ENCODE results near the gene TSPAN12. TPM values are rescaled to one million over a fixed set of nuclear protein-coding genes. Genes with fewer than 3 reads are reported as not detected.
"Not testable (repeated sequence)": the region's sequence is repeated elsewhere in the genome, so short reads cannot be mapped to it uniquely, and the experiment has no call there.

Gene TSPAN12
- total RNA-seq, 1 donor from 2014 or later: not detected

GRCh38 chr7:120793213-120793936, 64.6 kb downstream of the TSPAN12 start:
- intact Hi-C loops (cut with micrococcal nuclease): loop anchor here (2.0 kb wide), 1 partner anchor 287 kb away; no protein-coding TSS in a partner anchor
- no peaks in the 10 kb centered on the region for H3K36me3 Mint-ChIP-seq (ENCODE audit: low read depth)
- no peaks in the 10 kb centered on the region for H3K9me3 Mint-ChIP-seq
- DNase-seq (ENCODE audit: low spot score): no peak
- no peak overlapping the region for H3K27ac Mint-ChIP-seq
- no peak overlapping the region for H3K4me3 Mint-ChIP-seq (ENCODE audit: low read depth)
- no peaks in the 10 kb centered on the region for H3K4me1 Mint-ChIP-seq (ENCODE audit: low read depth)
- H3K27me3 Mint-ChIP-seq (ENCODE audit: low read depth): peaks cover 10% of the 10 kb centered on the region

DNA sequence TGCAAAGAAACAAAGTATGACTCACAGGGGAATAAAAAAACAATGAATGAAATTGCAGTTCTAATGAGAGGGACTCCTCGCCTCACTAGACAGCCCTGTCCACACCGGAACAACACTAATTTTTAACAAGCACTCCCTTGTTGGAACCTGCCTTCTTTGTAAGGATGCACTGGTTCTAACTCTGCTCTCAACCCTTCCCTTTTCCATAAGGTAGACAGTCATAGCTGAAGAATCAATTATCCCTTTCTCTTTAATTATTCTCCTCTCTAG, 65.1 kb downstream of the TSPAN12 start:
- no peak for DNase-seq (ENCODE audit: low spot score)
- peaks cover 10% of the 10 kb centered on the region for H3K27me3 Mint-ChIP-seq (ENCODE audit: low read depth)
- H3K9me3 Mint-ChIP-seq: no peaks in the 10 kb centered on the region
- no peak overlapping the region for H3K27ac Mint-ChIP-seq
- intact Hi-C loops (cut with micrococcal nuclease): loop anchor here (1.0 to 2.0 kb wide), 2 partner anchors 288 to 316 kb away; no protein-coding TSS in a partner anchor
- H3K4me3 Mint-ChIP-seq (ENCODE audit: low read depth): no peak overlapping the region
- no peaks in the 10 kb centered on the region for H3K36me3 Mint-ChIP-seq (ENCODE audit: low read depth)
- H3K4me1 Mint-ChIP-seq (ENCODE audit: low read depth): no peaks in the 10 kb centered on the region

DNA sequence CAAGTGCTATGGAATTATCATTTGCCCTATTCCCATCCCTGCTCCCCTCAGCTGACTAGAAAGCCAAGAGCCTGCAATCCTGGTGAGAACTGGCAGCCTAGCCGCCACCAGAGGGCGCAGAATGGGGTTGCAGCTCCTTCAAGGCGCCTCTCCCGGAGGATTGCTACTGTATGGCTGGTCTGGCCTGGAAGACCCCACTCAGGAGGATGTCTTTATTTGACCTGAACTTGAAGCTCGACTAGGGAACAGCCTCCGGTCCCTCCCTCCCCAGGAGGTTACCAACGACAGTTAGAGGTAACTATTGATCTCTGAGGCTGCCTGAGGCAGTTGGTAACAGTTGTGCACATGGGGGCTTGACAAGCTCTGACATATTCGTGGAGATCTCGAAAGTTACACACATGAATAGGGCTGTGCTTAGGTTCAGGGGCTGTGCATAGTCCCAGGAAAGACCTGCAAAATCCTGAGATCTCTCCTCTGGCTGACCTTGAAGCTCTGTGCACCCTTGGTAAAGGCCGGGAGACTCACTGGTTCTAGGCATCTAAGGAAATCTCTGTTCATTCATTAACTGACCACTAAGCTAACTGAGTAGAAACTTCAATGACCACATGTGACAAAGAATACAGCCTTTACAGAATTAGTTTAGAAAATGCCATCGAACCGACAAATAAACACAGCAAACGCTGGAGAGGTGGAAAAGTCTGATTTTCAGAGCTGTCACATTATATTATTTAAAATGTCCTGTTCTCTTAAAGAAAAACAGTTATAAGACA, 65.7 kb downstream of the TSPAN12 start:
- no peak overlapping the region for H3K27ac Mint-ChIP-seq
- H3K27me3 Mint-ChIP-seq (ENCODE audit: low read depth): peaks cover 10% of the 10 kb centered on the region
- H3K36me3 Mint-ChIP-seq (ENCODE audit: low read depth): no peaks in the 10 kb centered on the region
- H3K9me3 Mint-ChIP-seq: no peaks in the 10 kb centered on the region
- H3K4me1 Mint-ChIP-seq (ENCODE audit: low read depth): no peaks in the 10 kb centered on the region
- DNase-seq (ENCODE audit: low spot score): peak; percentile 33
- no peak overlapping the region for H3K4me3 Mint-ChIP-seq (ENCODE audit: low read depth)
- intact Hi-C loops (cut with micrococcal nuclease): loop anchor here (1.0 to 2.0 kb wide), 2 partner anchors 289 to 316 kb away; no protein-coding TSS in a partner anchor

- H3K36me3 Mint-ChIP-seq (ENCODE audit: low read depth): no peaks in the 10 kb centered on the region
- no peaks in the 10 kb centered on the region for H3K9me3 Mint-ChIP-seq
- intact Hi-C loops (cut with micrococcal nuclease): no loop called here
- H3K27me3 Mint-ChIP-seq (ENCODE audit: low read depth): peaks cover 7% of the 10 kb centered on the region
- no peak overlapping the region for H3K4me3 Mint-ChIP-seq (ENCODE audit: low read depth)
- DNase-seq (ENCODE audit: low spot score): no peak
- H3K4me1 Mint-ChIP-seq (ENCODE audit: low read depth): no peaks in the 10 kb centered on the region
- H3K27ac Mint-ChIP-seq: no peak overlapping the region
Measured at GRCh38 chr7:120785095-120785494, 72.8 kb downstream of the TSPAN12 start.

- H3K9me3 Mint-ChIP-seq: no peaks in the 10 kb centered on the region
- intact Hi-C loops (cut with micrococcal nuclease): no loop called here
Measured at GRCh38 chr7:120783721-120784120, 74.2 kb downstream of the TSPAN12 start.

DNA sequence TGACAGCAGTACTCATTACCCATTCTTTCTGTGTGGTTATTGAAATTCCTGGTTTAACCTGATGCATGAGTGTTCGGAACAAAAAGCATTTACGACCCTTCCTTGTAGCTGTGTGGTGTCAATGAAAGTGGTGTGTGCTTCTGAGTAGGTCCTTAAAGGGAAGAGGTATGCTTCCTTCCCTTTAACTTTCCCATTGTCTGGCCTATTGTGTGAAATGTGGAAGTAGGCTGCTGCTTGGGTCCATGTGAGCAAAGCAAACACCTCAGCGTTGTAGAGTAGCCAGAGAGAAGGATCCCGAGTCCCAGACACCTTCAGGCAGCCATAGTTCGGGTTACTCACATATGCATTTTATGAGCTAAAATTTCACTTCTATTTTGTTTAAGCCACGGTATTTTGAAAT, 74.7 kb downstream of the TSPAN12 start:
- no peak for DNase-seq (ENCODE audit: low spot score)
- no peaks in the 10 kb centered on the region for H3K4me1 Mint-ChIP-seq (ENCODE audit: low read depth)
- H3K4me3 Mint-ChIP-seq (ENCODE audit: low read depth): no peak overlapping the region
- H3K9me3 Mint-ChIP-seq: no peaks in the 10 kb centered on the region
- no peak overlapping the region for H3K27ac Mint-ChIP-seq
- intact Hi-C loops (cut with micrococcal nuclease): no loop called here
- H3K36me3 Mint-ChIP-seq (ENCODE audit: low read depth): no peaks in the 10 kb centered on the region
- no peaks in the 10 kb centered on the region for H3K27me3 Mint-ChIP-seq (ENCODE audit: low read depth)

More at GRCh38 chr7:120783721-120784120, 74.2 kb downstream of the TSPAN12 start:
- no peak overlapping the region for H3K4me3 Mint-ChIP-seq (ENCODE audit: low read depth)
- no peaks in the 10 kb centered on the region for H3K4me1 Mint-ChIP-seq (ENCODE audit: low read depth)
- DNase-seq (ENCODE audit: low spot score): no peak
- H3K36me3 Mint-ChIP-seq (ENCODE audit: low read depth): no peaks in the 10 kb centered on the region
- H3K27ac Mint-ChIP-seq: no peak overlapping the region
- peaks cover 3% of the 10 kb centered on the region for H3K27me3 Mint-ChIP-seq (ENCODE audit: low read depth)

- H3K27ac Mint-ChIP-seq; H3K4me3 Mint-ChIP-seq (ENCODE audit: low read depth); DNase-seq (ENCODE audit: low spot score); H3K4me1 Mint-ChIP-seq (ENCODE audit: low read depth); intact Hi-C loops (cut with micrococcal nuclease); H3K36me3 Mint-ChIP-seq (ENCODE audit: low read depth); H3K27me3 Mint-ChIP-seq (ENCODE audit: low read depth); H3K9me3 Mint-ChIP-seq: not testable (repeated sequence)
Measured at GRCh38 chr7:120781924-120782323, 76.0 kb downstream of the TSPAN12 start.

GRCh38 chr7:120780938-120781337, 77.0 kb downstream of the TSPAN12 start:
- no peak for DNase-seq (ENCODE audit: low spot score)
- Mint-ChIP-seq H3K36me3 (ENCODE audit: low read depth) (no peaks in the 10 kb centered on the region), H3K27ac (no peak overlapping the region), H3K9me3 (no peaks in the 10 kb centered on the region), H3K4me3 (ENCODE audit: low read depth) (no peak overlapping the region), H3K4me1 (ENCODE audit: low read depth) (no peaks in the 10 kb centered on the region), H3K27me3 (ENCODE audit: low read depth) (no peaks in the 10 kb centered on the region)
- intact Hi-C loops (cut with micrococcal nuclease): no loop called here

- H3K36me3 Mint-ChIP-seq (ENCODE audit: low read depth); DNase-seq (ENCODE audit: low spot score); H3K27ac Mint-ChIP-seq; H3K9me3 Mint-ChIP-seq; H3K4me3 Mint-ChIP-seq (ENCODE audit: low read depth); H3K27me3 Mint-ChIP-seq (ENCODE audit: low read depth); H3K4me1 Mint-ChIP-seq (ENCODE audit: low read depth); intact Hi-C loops (cut with micrococcal nuclease): not testable (repeated sequence)
Measured at GRCh38 chr7:120780451-120780850, 77.5 kb downstream of the TSPAN12 start.

GRCh38 chr7:120779078-120779477, 78.9 kb downstream of the TSPAN12 start:
- intact Hi-C loops (cut with micrococcal nuclease); H3K36me3 Mint-ChIP-seq (ENCODE audit: low read depth); H3K27me3 Mint-ChIP-seq (ENCODE audit: low read depth); H3K27ac Mint-ChIP-seq; H3K4me3 Mint-ChIP-seq (ENCODE audit: low read depth); DNase-seq (ENCODE audit: low spot score); H3K4me1 Mint-ChIP-seq (ENCODE audit: low read depth); H3K9me3 Mint-ChIP-seq: not testable (repeated sequence)

DNA sequence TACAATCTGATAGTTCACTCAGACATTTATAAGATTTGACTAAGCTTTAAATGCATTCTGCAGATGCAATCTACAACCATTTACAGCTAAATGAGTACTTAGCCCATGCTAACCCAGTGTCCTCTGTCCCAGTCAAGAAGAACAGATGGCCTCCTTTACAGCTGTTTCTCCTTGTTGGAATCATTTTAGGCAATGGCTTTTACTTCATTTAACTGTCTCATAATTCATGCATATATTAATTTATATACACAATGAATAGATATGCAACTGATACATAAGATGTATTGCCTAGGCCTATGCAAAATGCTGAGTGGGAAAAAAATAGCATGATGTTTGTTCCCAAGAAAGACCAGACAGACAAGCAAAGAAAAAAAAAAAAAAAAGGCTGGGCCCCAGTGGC, 82.2 kb downstream of the TSPAN12 start:
- no peaks in the 10 kb centered on the region for H3K9me3 Mint-ChIP-seq
- H3K27me3 Mint-ChIP-seq (ENCODE audit: low read depth): no peaks in the 10 kb centered on the region
- intact Hi-C loops (cut with micrococcal nuclease): no loop called here
- no peaks in the 10 kb centered on the region for H3K36me3 Mint-ChIP-seq (ENCODE audit: low read depth)
- DNase-seq (ENCODE audit: low spot score): no peak
- no peaks in the 10 kb centered on the region for H3K4me1 Mint-ChIP-seq (ENCODE audit: low read depth)
- no peak overlapping the region for H3K4me3 Mint-ChIP-seq (ENCODE audit: low read depth)
- no peak overlapping the region for H3K27ac Mint-ChIP-seq

GRCh38 chr7:120774481-120774880, 83.5 kb downstream of the TSPAN12 start:
- Mint-ChIP-seq H3K27ac (no peak overlapping the region), H3K36me3 (ENCODE audit: low read depth) (no peaks in the 10 kb centered on the region), H3K4me1 (ENCODE audit: low read depth) (no peaks in the 10 kb centered on the region), H3K9me3 (no peaks in the 10 kb centered on the region), H3K27me3 (ENCODE audit: low read depth) (no peaks in the 10 kb centered on the region), H3K4me3 (ENCODE audit: low read depth) (no peak overlapping the region)
- intact Hi-C loops (cut with micrococcal nuclease): no loop called here
- no peak for DNase-seq (ENCODE audit: low spot score)

GRCh38 chr7:120770206-120770605, 87.7 kb downstream of the TSPAN12 start:
- no peak overlapping the region for H3K4me3 Mint-ChIP-seq (ENCODE audit: low read depth)
- no peaks in the 10 kb centered on the region for H3K36me3 Mint-ChIP-seq (ENCODE audit: low read depth)
- H3K27ac Mint-ChIP-seq: no peak overlapping the region
- DNase-seq (ENCODE audit: low spot score): no peak
- no peaks in the 10 kb centered on the region for H3K4me1 Mint-ChIP-seq (ENCODE audit: low read depth)
- intact Hi-C loops (cut with micrococcal nuclease): no loop called here
- H3K27me3 Mint-ChIP-seq (ENCODE audit: low read depth): no peaks in the 10 kb centered on the region
- no peaks in the 10 kb centered on the region for H3K9me3 Mint-ChIP-seq

Measured in activated T-helper 2 cell treated with anti-CD3 and anti-CD28 coated beads, Interferon-gamma antibody, Interleukin-2, Interleukin-4, amounts not matched to agents 10 μg/mL and 5 μg/mL and 100 μg/mL, durations not matched to agents 14 hours and 24 hours and 36 hours (primary cell).